AG04449 (cell line): ENCODE measurements around the gene CARHSP1.

ENCODE experiments used
- CTCF ChIA-PET: fragments of 350-600 bp; formaldehyde crosslinking; extraction: SDS; loops from one replicate; lab custom pipeline; 2021; ENCODE audit warnings: antibody characterized with exemption; lab: Yijun Ruan, JAX
- POLR2A ChIA-PET: fragments of 400-600, 350-600 bp; formaldehyde crosslinking; extraction: SDS; loops from one replicate; lab custom pipeline; 2020; ENCODE audit warnings: antibody characterized with exemption, inconsistent platforms; lab: Yijun Ruan, JAX
- DNase-seq: peaks from one replicate; pipeline ENCODE4 v3.0.0-alpha.2; 2010; ENCODE audit warnings: low read depth, low spot score
- H3K4me3 ChIP-seq: 2 replicates; pipeline ENCODE4 v1.5.1; 2011; ENCODE audit warnings: low read depth, mild to moderate bottlenecking, control low read depth, low read length
- TF ChIP-seq, protein P1 (sequence below): IDR thresholded peaks from one replicate; pipeline ENCODE4 v1.5.1; 2011; ENCODE audit warnings: mild to moderate bottlenecking, moderate library complexity, low read length, control low read depth, inconsistent platforms; ENCODE audit not compliant: insufficient read depth; ENCODE audit errors: missing control alignments

Gene CARHSP1

GRCh38 chr16:8828541-8829165 lies 40.2 kb downstream of the CARHSP1 start:
- TF ChIP-seq, protein P1, sequence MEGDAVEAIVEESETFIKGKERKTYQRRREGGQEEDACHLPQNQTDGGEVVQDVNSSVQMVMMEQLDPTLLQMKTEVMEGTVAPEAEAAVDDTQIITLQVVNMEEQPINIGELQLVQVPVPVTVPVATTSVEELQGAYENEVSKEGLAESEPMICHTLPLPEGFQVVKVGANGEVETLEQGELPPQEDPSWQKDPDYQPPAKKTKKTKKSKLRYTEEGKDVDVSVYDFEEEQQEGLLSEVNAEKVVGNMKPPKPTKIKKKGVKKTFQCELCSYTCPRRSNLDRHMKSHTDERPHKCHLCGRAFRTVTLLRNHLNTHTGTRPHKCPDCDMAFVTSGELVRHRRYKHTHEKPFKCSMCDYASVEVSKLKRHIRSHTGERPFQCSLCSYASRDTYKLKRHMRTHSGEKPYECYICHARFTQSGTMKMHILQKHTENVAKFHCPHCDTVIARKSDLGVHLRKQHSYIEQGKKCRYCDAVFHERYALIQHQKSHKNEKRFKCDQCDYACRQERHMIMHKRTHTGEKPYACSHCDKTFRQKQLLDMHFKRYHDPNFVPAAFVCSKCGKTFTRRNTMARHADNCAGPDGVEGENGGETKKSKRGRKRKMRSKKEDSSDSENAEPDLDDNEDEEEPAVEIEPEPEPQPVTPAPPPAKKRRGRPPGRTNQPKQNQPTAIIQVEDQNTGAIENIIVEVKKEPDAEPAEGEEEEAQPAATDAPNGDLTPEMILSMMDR: no peak
- CTCF ChIA-PET: interaction anchor here (0.7 to 2.1 kb wide), 5 partner anchors 9 to 54 kb away, joined by 3 to 7 read pairs (median 4); no protein-coding TSS in a partner anchor
- H3K4me3 ChIP-seq: no peak overlapping the region
- POLR2A ChIA-PET: interaction anchor here (0.7 to 1.1 kb wide), 2 partner anchors 20 to 27 kb away, joined by 3 read pairs; no protein-coding TSS in a partner anchor
- no peak for DNase-seq

DNA sequence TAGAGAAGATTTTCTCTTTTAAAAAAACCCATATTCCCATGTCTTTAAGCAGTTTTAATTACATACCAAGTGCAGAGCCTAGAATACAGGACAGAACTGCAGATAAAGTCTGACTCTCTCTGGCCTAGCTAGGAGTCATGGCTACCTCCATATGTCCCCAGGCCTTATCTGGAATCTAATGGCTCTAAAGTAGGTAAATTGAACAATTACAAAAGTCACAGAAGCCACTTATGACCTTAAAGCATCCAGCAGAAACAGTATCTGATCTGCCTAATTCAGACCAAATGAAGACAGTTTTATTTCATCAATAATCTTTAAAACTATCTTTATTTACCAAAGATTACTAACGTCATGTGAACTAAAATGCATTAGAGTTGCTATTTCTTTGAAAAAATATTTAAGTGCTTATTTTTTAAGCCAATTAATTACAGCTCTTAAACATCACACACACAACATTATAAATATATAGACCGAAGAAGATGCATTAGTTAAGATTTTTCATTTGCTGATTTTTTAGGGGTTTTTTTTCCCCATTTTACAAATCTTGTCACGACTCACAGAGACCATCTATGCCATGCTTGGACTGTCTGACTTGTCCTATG lies 42.4 kb downstream of the CARHSP1 start:
- CTCF ChIA-PET: interaction anchor here (0.7 kb wide), 1 partner anchor 26 kb away, joined by 3 read pairs; no protein-coding TSS in a partner anchor

DNA sequence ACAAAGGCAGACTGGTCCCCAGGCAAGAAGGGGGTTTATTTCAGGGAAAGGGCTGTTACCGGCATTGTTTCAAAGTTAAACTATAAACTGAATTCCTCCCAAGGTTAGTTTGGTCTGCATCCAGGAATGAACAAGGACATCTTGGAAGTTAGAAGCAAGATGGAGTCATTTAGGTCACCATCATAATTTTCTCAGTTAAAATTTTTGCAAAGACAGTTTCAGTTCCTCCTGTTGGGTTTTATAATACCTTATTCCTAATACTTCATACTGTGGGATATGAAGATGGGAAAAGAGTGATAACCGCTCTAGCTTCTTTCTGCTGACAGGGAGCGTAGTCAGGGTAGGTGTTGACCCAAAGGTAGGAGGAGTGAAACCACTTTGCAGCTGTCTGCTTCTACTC lies 46.4 kb downstream of the CARHSP1 start:
- ChIA-PET CTCF (interaction anchor here (0.6 to 1.8 kb wide), 3 partner anchors 52 to 187 kb away, joined by 3 to 5 read pairs (median 4); no protein-coding TSS in a partner anchor), POLR2A (no interaction called here)
- TF ChIP-seq, protein P1: no peak
- no peak for DNase-seq
- no peak overlapping the region for H3K4me3 ChIP-seq

More for the DNA sequence above, 42.4 kb downstream of the CARHSP1 start:
- POLR2A ChIA-PET: no interaction called here
- DNase-seq: no peak
- H3K4me3 ChIP-seq: no peak overlapping the region
- TF ChIP-seq, protein P1: no peak

DNA sequence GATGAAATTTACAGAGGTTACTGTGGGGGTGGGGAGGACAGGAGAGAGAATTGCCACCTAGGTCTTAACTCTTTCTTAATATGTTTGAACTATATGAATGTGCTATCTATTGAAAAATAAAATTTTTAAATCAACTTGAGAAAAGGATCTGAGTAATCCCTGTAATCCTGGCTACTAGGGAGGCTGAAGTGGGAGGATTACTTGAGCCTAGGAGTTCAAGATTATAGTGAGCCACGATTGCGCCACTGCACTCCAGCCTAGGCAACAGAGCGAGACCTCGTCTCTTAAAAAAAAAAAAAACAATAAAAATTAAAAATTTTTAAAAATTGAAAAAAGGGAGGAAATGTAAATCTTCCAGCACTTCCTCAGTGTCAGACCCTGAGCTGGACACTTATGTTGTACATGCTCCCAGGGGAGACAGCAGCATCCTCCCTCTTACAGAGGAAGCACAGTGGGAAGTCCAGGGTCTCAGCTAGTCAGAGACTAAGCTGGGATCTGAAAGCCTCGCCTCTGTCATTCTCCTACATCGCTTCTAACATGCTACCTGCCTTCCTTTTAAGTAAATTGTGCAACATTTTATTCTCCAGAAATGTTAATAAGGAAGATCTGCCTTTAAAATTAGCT lies 49.3 kb downstream of the CARHSP1 start:
- no peak overlapping the region for H3K4me3 ChIP-seq
- TF ChIP-seq, protein P1: no peak
- CTCF ChIA-PET: interaction anchor here (1.5 to 2.0 kb wide), 2 partner anchors 9 to 61 kb away, joined by 7 read pairs; no protein-coding TSS in a partner anchor
- no peak for DNase-seq
- POLR2A ChIA-PET: interaction anchor here (0.8 to 1.1 kb wide), 2 partner anchors 14 to 41 kb away, joined by 3 read pairs; no protein-coding TSS in a partner anchor

- TF ChIP-seq, protein P1: no peak
- ChIA-PET POLR2A (interaction anchor here (0.8 kb wide), 1 partner anchor 13 kb away, joined by 3 read pairs; no protein-coding TSS in a partner anchor), CTCF (interaction anchor here (1.5 to 2.0 kb wide), 2 partner anchors 10 to 61 kb away, joined by 7 read pairs; no protein-coding TSS in a partner anchor)
- H3K4me3 ChIP-seq: no peak overlapping the region
- no peak for DNase-seq
These were observed 50.1 kb downstream of the CARHSP1 start for GRCh38 chr16:8818504-8819270.
